Measurements from ENCODE around the gene ADCK1.
"Not testable (repeated sequence)": the region's sequence is repeated elsewhere in the genome, so short reads cannot be mapped to it uniquely, and the experiment has no call there.

Gene ADCK1

DNA sequence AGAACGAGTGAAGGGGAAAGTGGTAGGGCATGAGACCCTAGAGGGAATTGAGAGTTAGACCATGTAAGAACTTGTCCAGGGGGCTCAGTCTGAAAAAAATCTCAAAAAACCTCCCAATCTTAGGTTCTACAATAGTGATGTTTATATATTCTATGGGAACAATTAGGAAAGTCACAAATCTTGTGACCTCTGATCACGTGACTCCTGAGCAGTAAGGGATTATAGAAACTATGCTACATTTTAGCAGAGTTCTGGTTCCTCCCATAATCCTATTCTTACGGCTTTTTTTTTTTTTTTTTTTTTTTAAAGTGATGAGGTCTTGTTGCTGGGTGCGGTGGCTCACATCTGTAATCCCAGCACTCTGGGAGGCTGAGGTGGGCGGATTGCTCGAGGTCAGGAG, 5.8 kb downstream of the ADCK1 start:
- DNase-seq (ENCODE audit: insufficient read length, low spot score) (no peak), FAIRE-seq (no peak)

DNA sequence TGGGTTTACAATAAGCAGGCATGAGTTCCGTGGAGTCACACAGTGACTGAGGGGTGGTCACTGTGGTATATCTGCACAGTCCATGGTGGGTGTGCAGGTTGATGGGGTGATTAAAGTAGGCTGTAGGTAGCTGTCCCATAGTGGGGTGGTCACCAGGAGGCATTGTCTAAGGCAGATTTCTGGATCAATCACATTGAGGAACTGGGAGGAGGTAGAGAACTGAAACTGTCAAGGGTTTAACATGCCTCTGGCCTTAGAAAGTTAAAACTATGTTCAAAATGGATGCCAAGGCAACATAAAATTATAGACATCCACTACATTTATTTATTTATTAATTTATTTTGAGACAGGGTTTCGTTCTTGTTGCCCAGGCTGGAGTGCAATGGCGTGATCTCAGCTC, 8.3 kb downstream of the ADCK1 start:
- no peak for FAIRE-seq
- DNase-seq (ENCODE audit: insufficient read length, low spot score), result no peak

DNA sequence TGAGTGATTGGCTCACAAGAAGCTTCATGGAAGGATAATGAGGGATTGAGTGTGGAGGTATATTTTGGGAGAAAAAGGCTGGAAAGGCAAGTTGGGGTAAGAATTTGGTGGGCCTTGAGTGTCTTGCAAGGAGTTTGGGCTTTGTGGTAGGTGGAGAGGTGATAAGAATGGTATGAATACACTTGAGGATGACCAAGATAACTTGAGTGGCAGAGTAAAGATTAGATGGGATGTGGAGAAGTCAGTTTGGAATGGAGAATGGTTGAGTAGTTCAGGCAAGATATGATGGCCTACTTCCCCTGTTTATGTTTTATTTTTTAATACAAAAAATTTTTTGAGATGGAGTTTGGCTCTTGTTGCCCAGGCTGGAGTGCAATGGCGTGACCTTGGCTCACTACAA, 9.1 kb downstream of the ADCK1 start:
- DNase-seq (ENCODE audit: insufficient read length, low spot score) (no peak), FAIRE-seq (no peak)

- peak; percentile 60 for FAIRE-seq
- DNase-seq (ENCODE audit: insufficient read length, low spot score), result no peak
These were observed 12.1 kb downstream of the ADCK1 start for GRCh38 chr14:77812028-77812427.

DNA sequence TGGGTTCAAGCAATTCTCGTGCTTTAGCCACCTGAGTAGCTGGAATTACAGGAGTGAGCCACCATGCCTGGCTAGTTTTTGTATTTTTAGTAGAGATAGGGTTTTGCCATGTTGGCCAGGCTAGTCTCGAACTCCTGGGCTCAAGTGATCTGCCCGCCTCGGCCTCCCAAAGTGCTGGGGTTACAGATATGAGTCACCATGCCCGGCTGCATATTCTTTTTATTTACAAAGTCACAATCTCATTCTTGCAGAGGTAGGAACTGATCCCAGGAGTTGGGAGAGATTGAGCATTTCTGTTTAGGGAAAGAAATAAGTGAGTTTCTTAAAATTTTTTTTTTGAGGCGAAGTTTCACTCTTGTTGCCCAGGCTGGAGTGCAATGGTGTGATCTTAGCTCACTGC, 12.8 kb downstream of the ADCK1 start:
- DNase-seq (ENCODE audit: insufficient read length, low spot score); FAIRE-seq: not testable (repeated sequence)

DNA sequence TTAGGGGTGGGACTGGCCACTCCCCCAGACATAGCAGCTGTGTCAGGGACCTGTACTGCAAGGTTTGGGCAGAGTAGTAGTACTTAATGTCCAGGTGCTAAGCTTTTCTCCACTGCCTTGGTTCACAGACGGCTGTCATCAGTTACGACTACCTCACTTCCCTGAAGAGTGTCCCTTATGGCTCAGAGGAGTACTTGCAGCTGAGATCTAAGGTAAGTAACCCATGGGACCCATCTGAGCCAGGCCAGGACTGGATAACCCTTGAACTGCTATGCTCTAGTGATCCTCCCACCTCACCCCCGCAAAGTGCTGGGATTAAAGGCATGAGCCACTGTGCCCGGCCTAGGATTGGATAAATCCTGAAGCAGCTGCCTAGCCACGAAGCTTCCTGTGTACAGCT, 22.4 kb downstream of the ADCK1 start:
- FAIRE-seq (no peak), DNase-seq (ENCODE audit: insufficient read length, low spot score) (no peak)

DNA sequence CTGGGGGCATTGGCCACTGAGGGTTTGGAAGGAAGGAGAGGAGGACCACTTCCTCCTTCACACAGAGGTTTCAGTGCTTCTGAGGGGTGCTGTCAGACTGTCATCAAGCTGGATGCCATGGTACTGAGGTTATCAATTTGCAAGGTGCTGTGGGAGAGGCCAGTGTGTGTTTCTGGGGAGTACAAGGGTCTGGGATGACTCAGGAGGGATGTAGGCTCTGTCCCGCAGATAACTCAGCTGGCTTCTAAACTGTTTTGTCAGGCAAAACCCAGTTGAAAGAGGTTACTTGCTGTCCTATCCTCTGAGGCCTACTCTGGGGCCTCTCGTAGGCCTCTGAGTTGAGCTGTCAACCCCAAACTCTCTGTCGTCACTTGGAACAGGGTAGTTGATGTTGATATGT, 22.8 kb downstream of the ADCK1 start:
- no peak for FAIRE-seq

DNA sequence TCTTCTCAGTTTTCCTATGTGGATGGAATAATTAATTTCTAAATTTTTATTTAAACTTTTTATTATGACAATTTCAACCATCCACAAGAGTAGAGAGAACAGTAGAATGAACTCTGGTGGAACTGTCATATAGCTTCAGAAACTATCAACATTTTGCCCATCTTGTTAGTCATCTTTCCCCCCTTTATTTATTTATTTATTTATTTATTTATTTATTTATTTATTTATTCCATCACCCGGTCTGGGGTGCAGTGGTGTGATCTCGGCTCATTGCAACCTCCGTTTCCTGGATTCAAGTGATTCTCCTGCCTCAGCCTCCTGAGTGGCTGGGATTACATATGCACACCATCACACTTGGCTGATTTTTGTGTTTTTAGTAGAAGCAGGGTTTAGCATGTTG, 23.5 kb downstream of the ADCK1 start:
- no peak for DNase-seq (ENCODE audit: insufficient read length, low spot score)
- FAIRE-seq, result no peak

More for the DNA sequence above, 22.8 kb downstream of the ADCK1 start:
- no peak for DNase-seq (ENCODE audit: insufficient read length, low spot score)

DNA sequence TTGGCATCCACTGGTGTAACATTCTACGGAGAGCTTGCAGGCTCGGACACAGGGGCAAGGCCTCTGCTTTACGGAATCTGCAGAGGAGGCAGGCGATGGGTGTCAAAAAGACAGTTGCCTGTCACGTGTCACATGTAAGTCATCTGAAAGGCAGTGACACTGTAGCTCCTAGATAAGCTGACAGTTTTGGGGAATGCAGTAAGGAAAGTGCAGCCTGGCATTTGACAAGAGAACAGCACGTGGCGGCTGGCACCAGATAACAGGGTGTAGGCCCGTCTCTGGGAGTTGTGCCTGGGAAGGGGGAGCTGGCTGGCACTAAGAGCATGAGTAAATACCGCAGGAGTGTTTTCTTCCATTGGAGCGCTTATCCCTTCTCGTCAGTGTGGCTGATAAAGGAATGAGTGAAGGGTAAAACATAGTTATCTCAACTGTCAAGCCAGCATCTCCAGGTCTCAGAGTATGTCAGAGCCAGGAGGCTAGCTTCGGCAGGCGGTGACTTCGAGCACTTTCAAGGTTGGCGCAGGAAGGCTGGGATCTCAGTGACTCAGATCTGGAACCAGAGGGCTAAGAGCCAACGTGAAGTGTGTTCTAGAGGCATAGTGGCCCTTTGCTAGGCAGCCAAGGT, 26.1 kb downstream of the ADCK1 start:
- FAIRE-seq, result no peak
- DNase-seq (ENCODE audit: insufficient read length, low spot score), result no peak

DNA sequence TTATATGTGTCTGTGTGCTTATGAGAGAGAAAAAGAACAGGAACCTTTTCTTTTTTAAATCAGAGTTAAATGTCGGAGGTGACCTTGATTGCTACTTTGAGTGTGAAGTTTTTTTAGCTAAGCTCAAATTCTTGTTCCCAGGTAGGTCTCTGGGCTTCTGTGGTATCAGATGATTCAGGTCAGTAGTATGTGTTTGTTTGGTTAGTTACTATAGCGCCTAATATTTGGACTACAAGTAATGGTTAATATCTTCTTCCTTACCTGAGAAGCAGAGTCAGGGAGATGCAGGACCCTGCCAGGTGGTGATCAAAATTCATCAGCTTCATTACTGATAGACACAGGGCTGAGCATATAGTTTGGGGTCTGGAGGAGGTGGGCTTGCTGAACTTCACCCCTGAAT, 30.8 kb downstream of the ADCK1 start:
- no peak for DNase-seq (ENCODE audit: insufficient read length, low spot score)
- FAIRE-seq, result no peak

DNA sequence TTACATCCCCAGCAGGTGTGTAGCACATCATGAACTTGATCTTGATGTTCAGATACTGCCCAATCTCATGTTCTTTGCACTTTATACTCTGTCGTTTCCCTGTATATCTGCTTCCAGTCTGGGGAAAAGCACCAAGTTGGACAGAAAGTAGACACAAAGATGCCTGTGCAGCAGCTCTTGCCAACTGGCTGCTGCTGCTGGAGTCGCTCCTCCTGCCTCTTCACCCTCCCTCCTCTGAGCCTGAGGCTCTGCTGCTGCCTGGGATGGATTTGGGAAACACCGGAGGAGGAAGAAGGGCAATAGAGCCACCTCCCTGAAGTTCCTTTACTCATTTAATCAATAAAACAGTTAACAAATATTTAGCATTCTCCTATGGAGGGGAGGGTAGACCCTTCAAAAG, 32.4 kb downstream of the ADCK1 start:
- DNase-seq (ENCODE audit: insufficient read length, low spot score) (no peak), FAIRE-seq (no peak)

DNA sequence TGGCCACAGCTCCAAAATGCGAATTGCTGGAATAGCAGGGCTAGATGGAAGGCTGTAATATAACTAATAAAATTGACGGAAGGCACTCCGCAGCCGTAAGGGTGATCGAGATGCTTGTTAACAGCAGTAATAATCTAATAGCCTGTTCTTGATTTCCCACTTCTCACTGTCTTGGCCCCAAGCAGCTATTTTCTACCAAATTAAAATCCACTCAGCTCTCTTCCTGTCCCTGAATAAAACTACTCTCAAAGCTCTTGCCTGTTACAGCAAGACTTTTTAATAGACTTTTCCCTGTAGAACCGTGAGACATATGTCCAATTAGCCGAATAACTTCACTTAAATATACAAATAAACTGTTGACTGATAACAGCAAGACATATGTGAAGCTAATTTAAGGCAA, 38.0 kb downstream of the ADCK1 start:
- FAIRE-seq, result no peak
- no peak for DNase-seq (ENCODE audit: insufficient read length, low spot score)

DNA sequence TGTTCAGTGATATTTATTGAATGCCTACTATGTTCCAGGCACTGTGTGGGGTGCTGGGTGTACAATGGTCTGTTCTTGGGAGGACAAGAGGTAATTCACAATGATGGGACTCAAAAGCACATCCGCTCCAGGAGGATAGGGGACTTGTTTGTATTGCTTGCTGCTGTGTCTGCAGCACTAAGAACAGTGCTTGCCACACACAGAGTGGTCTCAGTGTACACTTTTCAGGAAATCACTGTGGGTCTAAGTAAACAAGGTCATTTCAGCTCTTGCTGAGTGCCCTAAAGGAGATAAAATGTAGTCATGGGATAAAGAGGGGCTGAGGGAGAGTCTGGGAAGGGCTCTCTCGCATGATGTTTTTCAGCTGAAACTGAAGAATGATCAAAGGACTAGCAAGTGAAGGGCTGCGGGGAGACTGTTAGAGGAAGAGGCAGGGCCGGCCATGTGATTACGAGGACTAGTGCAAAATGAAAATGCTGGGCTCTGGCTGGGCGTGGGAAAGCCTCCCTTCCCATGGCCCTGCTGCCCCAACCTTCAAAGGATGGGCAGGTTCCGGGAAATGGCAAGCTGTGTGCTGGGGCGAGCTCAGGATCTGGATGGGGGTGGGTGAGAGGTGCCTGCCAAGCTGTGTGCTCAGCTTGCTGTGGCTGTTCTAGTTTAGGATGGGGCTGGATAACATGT, 39.1 kb downstream of the ADCK1 start:
- DNase-seq (ENCODE audit: insufficient read length, low spot score) (no peak), FAIRE-seq (no peak)

- DNase-seq (ENCODE audit: insufficient read length, low spot score) (no peak), FAIRE-seq (no peak)
These were observed 43.3 kb downstream of the ADCK1 start for GRCh38 chr14:77843195-77843594.

DNA sequence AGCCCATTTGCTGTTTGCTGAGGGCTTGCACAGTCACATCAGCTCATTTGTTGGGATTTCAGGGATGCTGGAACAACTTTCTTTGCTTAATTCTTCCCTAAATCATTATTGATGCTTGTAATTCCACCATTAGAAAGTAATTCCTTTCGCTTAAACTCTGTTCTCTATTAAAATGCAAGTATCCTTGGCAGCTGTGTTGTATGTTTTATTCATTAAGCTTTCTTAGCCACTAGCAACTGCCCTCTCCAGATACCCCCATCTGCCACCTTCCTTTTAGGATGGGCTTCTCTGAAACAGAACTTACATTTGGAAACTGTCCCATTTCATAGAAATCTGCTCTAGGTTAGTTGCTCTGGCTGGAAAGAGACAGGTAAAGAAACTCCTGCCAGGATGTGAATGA, 43.7 kb downstream of the ADCK1 start:
- DNase-seq (ENCODE audit: insufficient read length, low spot score) (no peak), FAIRE-seq (no peak)

DNA sequence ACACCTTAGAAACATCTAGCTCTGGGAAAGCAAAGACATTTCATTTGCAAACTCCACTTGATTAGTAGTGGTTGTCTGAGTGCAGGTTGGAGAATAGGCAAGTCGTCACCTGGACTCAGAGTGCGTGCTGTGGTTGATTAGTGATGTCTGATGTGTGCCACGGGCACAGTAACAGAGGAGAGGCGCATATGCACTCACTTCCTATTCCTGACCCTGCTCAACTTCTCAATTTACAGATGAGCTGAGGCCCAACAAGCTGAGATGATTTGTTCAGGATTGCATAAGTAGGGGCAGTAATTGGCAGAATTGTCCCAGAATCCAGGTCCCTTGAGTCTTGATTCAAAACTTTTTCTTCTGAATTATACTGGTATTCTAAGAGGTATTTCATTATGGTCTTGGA, 44.9 kb downstream of the ADCK1 start:
- DNase-seq (ENCODE audit: insufficient read length, low spot score), result no peak
- FAIRE-seq, result no peak

DNA sequence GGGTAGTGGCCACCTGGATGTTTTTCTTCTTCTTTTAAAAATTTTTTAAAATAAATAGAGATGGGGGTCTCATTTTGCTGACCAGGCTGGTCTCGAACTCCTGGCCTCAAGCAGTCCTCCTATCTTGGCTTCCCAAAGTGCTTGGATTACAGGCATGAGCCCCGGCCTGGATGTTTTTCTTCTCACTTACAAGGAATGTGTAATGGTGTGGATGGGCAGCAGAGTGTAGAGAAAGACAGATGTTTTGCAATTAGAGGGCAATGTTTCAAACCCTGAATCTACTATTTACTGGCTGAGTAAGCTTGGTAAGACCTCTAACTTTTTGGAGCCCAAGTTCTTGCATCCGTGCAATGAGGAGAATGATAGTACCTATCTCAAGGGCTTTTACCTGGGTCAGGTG, 48.1 kb downstream of the ADCK1 start:
- DNase-seq (ENCODE audit: insufficient read length, low spot score) (no peak), FAIRE-seq (no peak)

GRCh38 chr14:77849711-77850110, 49.8 kb downstream of the ADCK1 start:
- no peak for DNase-seq (ENCODE audit: insufficient read length, low spot score)
- no peak for FAIRE-seq

- FAIRE-seq (no peak), DNase-seq (ENCODE audit: insufficient read length, low spot score) (no peak)
These were observed 54.0 kb downstream of the ADCK1 start for GRCh38 chr14:77853919-77854318.

- FAIRE-seq, result no peak
- no peak for DNase-seq (ENCODE audit: insufficient read length, low spot score)
These were observed 57.0 kb downstream of the ADCK1 start for GRCh38 chr14:77856941-77857340.

DNA sequence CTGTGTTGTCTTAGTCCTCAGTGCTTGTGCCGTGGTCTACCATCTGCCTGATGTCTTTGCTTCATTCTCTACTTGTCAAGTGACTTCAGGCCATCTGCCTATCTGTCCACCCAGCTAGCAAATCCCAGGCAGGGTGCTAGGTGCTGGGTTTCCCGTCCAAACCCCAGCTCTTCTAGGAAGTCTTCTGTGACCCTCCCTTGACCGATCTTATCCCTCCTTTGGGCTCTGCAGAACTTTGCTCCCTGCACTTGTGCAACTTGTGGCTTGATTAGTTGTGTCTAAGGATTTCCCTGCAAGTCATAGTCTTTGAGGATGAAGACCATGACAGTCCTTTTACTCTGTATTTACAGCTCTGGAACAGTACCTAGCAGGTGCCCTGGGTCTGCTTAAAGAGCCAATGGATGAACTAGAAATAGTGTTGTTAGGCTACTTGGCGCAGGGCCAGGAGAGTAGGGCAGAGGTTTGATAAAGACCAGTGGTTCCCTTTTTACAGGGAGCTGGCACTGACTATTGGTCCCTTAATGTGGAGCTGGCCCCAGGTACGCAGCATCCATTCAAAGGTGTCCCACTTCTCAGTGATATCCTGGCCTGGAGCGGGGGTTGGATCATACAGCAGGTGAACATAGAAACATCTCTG, 60.1 kb downstream of the ADCK1 start:
- DNase-seq (ENCODE audit: insufficient read length, low spot score) (no peak), FAIRE-seq (no peak)

GRCh38 chr14:77861201-77861600, 61.3 kb downstream of the ADCK1 start:
- FAIRE-seq, result no peak

More at GRCh38 chr14:77861201-77861600, 61.3 kb downstream of the ADCK1 start:
- DNase-seq (ENCODE audit: insufficient read length, low spot score), result no peak
